HL-60/S4 (cell line): ENCODE data around the gene CNTF.

Experiments used
- in situ Hi-C: fragments of 300-500 bp; cut with MboI; formaldehyde crosslinking; loops from 2 replicates; pipeline ENCODE4 v1.14.3; 2022; ENCODE audit warnings: low sequenced_read_pairs

The CNTF gene, protein sequence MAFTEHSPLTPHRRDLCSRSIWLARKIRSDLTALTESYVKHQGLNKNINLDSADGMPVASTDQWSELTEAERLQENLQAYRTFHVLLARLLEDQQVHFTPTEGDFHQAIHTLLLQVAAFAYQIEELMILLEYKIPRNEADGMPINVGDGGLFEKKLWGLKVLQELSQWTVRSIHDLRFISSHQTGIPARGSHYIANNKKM

DNA sequence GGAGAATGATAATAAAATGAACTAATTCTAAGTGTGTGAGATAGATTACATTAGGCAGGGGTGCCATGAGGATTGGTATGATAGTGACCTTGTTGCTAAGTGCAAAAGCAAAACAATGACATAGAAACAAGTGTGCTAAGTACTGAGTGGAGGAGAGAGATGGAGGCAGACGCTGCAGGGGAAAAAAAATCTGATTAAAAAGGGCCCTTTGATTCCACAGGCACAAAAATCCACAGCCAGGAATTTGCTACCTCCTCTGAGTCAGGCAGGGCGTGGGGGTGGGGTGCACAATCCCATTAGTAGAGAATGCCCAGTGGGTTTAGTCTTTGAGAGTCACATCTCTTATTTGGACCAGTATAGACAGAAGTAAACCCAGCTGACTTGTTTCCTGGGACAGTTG, at the start of gene CNTF:
Gene CNTF (plus strand): TSS at position 322 of the 400 bp plus-strand sequence. CDS start 88 bp downstream, outside the sequence.
- in situ Hi-C loops: no loop called here

DNA sequence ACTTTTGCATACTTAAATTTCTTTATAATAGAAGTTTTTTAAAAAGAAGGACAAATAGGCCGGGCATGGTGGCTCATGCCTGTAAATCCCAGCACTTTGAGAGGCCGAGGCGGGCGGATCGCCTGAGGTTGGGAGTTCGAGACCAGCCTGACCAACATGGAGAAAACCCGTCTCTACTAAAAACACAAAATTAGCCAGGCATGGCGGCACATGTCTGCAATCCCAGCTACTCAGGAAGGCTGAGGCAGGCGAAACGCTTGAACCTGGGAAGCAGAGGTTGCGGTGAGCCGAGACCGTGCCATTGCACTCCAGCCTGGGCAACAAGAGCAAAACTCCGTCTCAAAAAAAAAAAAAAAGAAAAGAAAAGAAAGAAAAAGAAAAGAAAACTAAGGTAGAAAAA, 49.6 kb upstream of the CNTF start:
- in situ Hi-C loops: loop anchor here (25.0 kb wide), 1 partner anchor 911 kb away; the partner anchor contains the start of genes CLP1 and ZDHHC5

DNA sequence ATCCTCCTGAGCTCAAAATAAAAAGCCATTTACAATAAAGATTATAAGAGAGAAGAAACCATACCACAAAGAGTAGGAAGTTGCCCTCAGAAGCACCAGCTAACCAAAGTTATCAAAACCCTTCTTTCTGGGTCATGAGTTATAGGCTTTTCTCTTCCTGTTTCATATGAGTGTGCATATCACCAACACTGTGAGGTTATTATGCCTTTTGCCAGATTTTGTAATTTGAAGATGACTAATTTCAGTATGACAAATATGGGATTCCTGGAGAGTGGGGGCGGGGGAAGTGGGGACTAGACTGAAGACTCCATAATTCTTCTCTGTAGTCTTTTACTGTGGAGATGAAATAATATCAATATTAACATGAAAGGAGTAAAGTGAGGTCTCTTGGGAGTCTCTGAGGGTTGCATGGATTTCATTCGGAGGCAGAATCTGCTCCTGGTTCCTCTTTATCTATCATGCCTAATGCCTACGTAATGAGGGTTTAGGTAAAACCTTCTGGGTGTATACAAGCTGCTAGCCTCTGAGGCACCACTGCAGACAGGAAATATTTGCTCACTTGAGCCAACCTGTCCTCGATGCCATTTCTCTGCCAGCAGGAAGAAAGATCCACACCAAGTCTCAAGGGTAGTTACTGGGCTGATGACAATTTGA, 48.9 kb upstream of the CNTF start:
- in situ Hi-C loops: loop anchor here (25.0 kb wide), 1 partner anchor 911 kb away; the partner anchor contains the start of genes CLP1 and ZDHHC5

DNA sequence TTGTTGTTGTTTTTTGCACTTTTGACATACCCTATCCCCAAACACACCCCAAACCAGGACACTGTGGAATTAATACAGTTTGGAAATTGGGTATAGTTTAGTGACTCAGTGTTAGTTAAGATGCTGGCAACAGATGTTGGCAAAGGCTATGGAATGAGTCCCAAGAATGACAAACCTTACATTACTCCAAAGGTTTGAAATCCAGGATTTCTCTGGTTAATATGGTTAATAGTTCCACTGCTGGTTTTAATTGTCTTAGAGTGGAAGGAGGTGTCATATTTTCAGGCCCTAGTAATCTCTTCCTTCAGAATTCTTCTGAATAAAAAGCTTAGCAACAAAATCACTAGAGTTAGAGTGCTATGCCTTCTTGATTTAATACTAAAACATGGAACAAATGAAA, 47.6 kb upstream of the CNTF start:
- in situ Hi-C loops: loop anchor here (25.0 kb wide), 1 partner anchor 913 kb away; the partner anchor contains the start of genes CLP1 and ZDHHC5

DNA sequence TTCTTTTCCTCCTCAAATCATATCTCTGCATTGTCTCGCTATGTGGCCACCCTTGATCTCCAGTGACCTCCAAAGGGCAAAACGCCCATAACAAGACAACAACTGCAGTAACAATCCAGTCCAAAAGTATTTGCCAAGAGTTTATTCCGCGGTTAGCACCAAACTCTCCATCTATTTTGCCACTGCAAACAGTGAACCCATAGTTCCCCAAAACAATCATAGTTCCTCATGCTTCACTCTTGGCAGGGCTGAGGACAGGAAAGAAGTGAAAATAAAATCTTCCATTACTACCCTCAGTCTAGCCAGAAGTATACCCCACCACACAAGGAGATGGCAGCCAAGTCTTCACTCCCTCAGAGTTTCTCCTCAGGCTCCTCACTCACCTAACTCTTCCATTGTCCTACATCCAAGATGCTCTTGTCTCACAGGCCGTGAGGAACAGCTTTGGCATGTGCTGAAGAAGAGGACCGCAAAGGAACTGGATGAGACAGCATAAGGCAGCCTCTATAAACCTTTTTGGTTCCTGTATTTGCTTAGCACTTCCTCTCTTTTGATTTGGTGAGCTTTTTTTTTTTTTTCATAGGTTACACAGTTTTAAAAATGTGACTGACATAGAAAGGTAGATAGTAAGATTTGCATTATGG, 47.0 kb upstream of the CNTF start, which contains the start of gene LPXN:
Gene LPXN (minus strand): TSS at position 480 of the 644 bp plus-strand sequence. CDS start 84 bp downstream, at position 396.
- in situ Hi-C loops: no loop called here

DNA sequence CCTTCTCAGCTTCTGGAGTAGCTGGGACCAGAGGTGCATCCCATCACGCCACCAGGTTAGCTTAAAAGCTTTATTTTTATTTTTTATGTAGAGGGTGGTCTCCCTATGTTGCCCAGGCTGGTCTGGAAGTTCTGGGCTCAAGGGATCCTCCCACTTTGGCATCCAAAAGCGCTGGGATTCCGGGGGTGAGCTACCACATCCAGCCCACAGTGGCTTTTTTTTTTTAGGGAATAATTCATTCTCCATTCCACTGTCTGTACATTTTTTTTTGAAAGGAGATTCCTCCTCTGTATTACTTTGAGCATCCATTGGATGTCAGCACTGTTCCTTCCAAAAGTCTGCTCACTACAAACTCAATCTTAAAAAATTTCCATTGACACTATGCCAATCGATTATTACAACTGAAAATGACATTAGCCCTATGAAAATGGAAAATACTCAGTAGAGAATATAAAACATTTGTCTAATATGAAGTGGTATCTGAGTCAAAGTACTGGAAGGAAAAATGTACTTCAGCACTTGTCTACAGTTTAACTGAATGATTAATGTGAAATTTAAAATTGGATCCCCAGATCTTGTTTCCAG, 45.5 kb upstream of the CNTF start:
- in situ Hi-C loops: no loop called here

DNA sequence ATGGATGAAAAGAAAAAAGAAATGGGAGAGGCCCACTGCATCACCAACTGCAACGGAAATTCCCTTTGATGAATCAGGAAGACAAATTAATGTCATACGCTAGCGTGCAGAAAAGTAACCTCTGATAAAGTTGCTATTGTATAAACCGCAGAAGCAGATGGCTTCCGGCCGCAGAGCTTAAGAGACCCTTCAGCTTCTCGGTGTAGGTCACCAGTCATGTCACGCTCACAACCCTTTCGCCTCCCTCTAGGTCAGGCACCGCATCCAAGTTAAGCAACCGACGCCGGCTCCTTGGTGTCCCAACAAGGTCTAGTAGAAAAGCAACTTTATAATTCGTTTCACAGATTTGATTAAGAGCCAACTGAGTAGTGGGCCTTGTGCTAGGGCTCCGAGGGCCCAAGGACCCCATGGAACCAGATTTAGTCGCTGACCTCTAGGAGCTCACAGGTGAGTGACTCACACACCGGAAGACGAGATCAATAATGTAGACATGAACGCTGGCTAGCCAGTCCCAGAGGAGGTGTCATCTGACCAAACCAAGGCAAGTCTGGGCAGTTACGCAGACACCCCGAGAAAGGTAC, 44.8 kb upstream of the CNTF start:
- in situ Hi-C loops: no loop called here

DNA sequence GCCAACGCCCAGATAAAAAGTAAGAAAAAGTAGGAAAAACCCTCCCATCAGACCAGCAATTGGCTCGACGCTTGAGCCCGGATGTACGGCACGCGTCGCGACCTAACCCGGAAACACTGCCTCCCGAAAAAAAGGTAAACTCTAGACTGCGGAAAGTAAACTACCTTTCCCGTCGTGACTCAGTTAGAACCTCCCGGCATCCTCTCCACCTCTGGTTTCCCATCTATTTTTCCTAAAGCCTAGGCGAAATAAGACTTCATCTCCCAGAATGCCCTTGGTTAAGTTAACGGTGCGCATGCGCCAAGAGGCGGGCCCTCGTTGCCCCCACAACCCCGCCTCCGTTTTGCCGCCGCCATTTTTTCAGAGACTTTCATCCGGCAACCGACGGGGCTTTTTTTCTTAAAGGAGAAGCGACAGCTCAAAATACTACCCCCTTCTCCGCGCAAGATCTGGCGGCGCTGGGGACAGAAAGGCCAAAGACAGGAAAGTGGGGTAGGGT, 44.3 kb upstream of the CNTF start:
- in situ Hi-C loops: no loop called here

DNA sequence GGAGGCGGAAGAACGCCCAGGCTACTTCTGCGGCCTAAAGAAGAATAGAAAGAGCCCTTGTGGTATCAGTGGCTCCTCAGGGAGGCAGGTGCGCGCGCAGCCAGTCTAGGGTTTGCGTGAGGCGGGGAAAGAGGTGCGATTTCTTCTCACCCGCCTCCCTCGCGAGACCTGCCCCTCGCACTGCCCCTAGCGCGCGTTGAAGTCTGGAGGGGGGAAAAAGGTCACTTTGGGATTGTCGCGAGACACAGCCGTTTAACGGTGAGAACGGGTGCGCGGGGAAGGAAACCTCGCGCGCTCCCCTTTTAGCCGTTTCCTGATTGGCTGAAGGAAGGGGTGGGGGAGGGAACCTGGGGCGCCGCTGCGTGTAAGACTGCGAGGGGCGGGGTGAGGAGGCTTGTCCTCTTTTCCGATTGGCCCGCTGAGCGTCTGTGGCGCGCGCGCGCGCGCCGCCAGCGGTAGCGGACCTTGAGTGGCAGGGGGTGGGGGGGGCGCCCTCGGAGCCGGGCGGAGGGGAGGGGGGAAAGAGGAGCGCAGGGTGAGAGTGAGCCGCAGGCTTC, 43.8 kb upstream of the CNTF start, which contains the start of gene ZFP91:
Gene ZFP91 (plus strand): TSS at position 429 of the 557 bp plus-strand sequence. CDS start 219 bp downstream, outside the sequence.
- in situ Hi-C loops: no loop called here

DNA sequence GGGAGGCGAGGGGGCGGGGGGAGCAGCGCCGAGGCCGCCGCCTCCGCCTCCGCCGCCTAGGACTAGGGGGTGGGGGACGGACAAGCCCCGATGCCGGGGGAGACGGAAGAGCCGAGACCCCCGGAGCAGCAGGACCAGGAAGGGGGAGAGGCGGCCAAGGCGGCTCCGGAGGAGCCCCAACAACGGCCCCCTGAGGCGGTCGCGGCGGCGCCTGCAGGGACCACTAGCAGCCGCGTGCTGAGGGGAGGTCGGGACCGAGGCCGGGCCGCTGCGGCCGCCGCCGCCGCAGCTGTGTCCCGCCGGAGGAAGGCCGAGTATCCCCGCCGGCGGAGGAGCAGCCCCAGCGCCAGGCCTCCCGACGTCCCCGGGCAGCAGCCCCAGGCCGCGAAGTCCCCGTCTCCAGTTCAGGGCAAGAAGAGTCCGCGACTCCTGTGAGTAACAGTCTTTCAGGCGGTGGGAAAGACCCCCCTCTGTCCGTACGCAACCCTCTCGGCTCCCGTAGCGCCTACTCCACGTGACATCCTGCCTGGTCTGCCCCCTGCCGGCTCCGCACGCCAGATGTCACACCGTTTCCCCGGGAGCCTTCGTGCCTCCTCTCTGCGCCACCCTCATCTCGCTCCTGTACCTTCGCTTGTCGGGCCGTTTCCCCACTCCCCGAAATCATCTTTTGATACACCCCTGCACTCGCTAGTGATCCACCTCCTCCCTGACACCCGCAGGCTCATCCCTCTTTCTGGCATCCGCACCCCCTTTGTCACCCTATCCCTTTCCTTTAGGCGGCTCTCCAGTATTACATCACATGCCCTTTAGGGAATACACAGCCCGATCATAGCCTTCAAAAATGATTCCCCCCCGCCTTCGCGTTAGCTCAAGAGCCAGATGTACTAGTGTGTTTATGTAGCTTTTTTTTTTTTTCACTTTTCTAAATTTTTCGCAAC, 43.0 kb upstream of the CNTF start:
- in situ Hi-C loops: no loop called here

DNA sequence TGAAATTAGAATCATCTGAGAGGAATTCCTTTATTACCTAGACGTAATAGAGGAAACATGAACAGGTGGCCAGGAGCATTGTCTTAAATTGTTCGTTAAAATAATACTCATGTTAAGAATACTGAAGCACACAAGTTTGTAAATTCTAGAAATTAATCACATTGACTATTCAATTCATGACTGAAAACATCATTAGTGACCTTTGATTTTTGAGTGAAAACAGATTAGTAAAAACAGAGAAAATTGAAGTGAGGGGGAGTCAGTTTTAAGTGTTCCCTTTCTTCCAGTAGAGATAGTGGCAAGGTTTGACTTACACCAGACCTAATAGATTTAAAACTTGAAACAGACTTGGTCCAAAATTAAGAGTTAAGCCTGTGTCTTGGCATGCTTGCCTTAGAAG, 42.2 kb upstream of the CNTF start:
- in situ Hi-C loops: no loop called here

DNA sequence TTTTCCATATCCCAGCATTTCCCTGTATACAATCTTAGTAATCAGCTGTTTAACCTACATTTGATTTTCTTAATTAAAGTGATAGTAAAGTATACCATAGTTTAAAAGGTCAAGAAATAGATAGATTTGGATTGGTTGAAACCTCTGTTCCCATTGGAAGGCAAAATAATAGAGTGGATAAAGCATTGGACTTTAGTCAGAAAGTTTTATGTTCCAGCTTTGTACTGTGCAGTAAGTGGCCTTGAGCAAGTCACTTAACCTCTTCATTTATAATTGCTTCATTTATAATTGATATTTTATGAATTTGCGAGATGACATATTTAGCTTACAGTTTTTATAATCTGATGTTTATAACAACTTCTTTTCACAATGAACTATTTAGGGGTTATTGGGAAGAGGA, 40.0 kb upstream of the CNTF start:
- in situ Hi-C loops: no loop called here

DNA sequence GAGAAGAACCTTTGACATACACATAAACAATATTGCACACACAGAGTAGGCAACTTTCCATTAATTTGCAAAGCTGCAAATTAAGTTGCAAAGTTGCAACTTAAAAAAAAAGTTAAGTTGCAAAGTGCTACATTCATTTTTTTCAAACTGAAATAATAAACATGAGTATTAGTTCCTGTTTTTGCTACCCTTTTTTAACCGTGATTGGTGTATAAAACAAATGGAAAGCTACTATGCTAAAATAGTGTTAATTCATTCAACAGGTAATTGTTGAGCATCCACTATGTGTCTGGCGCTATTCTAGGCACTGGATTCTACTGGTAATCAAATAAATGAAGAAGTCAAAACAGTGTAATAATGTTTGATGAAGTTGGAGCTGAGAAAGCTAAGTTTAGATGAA, 35.5 kb upstream of the CNTF start:
- in situ Hi-C loops: no loop called here

DNA sequence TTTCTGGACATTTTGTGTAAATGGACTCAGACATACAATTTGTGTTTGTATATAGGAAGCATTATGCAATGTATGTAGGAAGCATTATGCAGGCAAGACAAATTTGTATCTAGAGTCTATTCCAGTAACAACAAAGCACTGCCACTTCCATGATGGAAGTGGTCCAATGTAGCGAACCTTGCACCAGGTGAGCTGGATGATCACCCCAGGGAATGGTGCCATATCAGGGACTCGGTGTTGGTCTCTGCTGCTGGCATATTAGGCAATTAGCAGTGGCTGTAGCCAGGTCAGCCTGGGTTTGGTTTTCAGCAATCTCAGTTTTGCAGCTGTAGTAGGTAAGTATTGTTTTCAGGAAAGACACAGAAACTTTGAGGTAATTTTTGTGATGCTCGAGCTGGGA, 30.8 kb upstream of the CNTF start:
- in situ Hi-C loops: no loop called here

DNA sequence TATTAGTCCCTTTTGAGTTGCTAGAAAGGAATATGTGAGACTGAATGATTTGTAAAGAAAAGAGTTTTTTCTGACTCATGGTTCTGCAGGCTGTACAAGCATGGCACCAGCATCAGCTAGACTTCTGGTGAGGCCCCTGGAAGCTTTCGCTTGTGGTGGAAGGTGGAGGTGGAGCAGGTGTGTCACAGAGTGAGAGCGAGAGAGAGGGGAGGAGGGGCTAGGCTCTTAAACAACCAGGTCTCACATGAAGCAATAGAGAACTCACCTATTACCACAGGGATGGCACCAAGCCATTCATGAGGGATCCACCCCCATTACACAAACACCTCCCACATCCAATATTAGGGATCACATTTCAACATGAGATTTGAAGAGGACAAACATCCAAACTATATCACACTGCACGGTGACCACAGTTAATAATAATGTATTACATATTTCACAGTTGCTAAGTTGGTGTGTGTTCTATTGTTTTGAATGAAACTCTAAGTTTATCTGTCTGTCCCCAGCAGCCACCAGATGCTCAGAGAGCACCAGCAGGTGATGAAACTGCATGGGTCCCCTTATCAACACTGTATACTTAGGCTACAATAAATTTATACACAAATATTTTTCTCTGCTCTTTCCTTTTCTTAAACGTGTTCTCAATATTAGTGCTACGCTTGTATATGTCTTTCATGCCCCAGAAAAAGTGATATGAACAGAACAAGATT, 29.5 kb upstream of the CNTF start:
- in situ Hi-C loops: no loop called here

DNA sequence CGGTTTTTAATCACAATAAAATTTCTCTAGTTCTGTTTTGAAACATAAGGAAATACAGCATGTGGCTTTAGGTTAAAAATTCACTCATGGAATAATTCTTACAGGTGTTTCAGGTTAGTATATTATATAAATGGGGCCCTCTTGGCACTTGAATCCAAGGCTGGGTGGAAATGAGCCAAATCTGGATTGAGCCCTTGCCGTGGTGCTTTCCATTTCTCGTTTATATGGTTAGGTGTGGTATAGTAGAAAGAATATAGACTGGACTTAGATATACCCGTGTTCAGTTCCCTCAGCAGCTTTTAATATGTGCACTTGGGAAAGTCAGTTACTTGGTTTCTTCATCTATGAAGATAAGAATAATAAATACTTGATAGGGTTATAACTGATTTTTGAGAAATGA, 27.6 kb upstream of the CNTF start:
- in situ Hi-C loops: no loop called here

DNA sequence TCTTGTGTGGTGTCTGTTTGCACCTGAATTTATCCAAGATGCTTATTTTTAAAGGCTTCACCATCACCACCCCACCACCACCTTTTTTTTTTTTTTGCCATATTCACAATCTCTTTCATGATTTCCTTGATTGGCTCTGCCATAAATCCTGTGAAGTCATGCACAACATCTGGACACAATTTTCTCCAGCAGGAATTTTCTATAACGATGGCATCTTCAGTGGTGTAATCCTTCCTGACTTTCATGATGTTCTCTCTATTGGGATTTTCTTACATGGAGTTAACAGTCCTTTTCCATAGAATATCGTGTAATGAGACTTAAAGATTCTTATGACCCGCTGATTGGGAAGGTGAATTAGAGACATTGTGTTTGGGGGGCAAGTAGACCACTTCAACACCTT, 25.8 kb upstream of the CNTF start:
- in situ Hi-C loops: no loop called here

DNA sequence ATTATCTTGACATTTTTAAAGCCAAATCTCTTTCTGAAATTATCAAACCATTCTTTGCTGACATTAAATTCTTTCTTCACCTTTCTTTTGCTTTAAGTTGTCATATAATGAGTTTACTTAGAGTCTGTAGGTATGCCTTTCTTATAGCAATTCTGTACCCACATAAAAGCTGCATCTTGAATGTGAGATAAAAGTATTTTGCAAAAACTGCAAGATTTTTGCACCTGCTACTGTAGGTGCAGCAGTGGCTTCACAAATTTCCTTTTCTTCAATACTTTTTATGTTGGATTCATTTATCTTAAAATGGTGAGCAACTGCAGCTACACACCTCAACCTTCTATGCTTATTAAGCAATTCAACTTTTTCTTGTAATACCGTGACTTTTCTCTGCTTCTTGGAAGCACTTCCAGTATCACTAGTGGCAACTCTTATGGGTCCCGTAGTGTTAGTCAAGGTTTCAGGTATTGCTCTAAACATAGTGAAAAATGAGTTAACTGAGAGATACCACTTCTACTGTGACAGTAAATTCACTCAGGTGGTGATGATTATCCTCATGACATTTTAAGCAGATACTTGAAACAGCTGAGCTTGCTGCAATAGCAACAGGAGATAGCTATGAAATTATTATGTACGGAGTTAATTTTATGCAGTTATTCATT, 24.9 kb upstream of the CNTF start:
- in situ Hi-C loops: no loop called here
